Chondrocyte (in vitro differentiated cells): ENCODE results near the gene PRKAG2. TPM values are rescaled to one million over a fixed set of nuclear protein-coding genes. Genes with fewer than 3 reads are reported as not detected.

Experiments
- DNase-seq: peaks from one replicate; pipeline ENCODE4 v3.0.0; 2021; ENCODE audit warnings: mixed read lengths, low spot score
- H3K27ac Mint-ChIP-seq: one replicate; pipeline ENCODE4 v1.8.0; 2021; ENCODE audit warnings: mild to moderate bottlenecking, moderate library complexity, mixed read lengths; ENCODE audit not compliant: unreplicated experiment
- H3K27me3 Mint-ChIP-seq: 2 replicates; pipeline ENCODE4 v1.8.0; 2021; ENCODE audit warnings: low read depth, mixed read lengths
- H3K36me3 Mint-ChIP-seq: 2 replicates; pipeline ENCODE4 v1.8.0; 2021; ENCODE audit warnings: low read depth, mixed read lengths
- H3K4me1 Mint-ChIP-seq: 2 replicates; pipeline ENCODE4 v1.8.0; 2021; ENCODE audit warnings: low read depth, mild to moderate bottlenecking, mixed read lengths
- H3K4me3 Mint-ChIP-seq: one replicate; pipeline ENCODE4 v1.8.0; 2021; ENCODE audit warnings: mild to moderate bottlenecking, moderate library complexity, mixed read lengths; ENCODE audit not compliant: unreplicated experiment
- H3K9me3 Mint-ChIP-seq: 2 replicates; pipeline ENCODE4 v1.8.0; 2021; ENCODE audit warnings: low read depth, mixed read lengths
- CTCF ChIP-seq: fragments of 200-600 bp; sonication (generic); IDR thresholded peaks from 2 replicates; pipeline ENCODE4 v1.5.0; 2021; ENCODE audit warnings: antibody characterized with exemption, mild to moderate bottlenecking, moderate library complexity
- total RNA-seq: library from RNA; stranded (reverse); gene quantifications from 3 replicates; pipeline ENCODE4 v1.2.1, GENCODE V29; 2021

Gene PRKAG2
- total RNA-seq, 1 donor from 2014 or later = 35.4 TPM

DNA sequence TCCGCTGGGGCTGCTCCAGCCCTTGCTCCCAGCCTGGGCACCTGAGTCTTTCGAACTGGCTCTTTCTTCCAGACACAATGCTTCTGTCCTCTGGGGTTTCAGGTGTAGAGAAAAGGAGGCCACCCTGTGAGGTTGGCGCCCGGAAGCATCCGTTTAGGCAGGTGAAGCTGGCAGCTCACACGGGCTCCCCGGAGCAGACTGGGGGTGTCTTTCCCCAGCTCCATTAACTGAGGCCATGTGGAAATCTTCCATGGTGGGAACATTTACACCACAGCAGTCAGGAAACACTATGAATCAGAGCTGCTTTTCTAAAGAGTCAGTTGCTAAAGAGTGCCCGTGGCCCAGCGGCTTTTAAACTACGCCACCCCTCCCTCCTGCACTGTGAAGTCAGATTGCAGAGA is 29.2 kb downstream of the PRKAG2 start:
- no peak overlapping the region for H3K4me3 Mint-ChIP-seq
- no peak for TF ChIP-seq CTCF
- no peaks in the 10 kb centered on the region for H3K36me3 Mint-ChIP-seq
- peaks cover 8% of the 10 kb centered on the region for H3K27me3 Mint-ChIP-seq
- H3K9me3 Mint-ChIP-seq = no peaks in the 10 kb centered on the region
- H3K27ac Mint-ChIP-seq = no peak overlapping the region
- H3K4me1 Mint-ChIP-seq = peaks cover 20% of the 10 kb centered on the region
- peak; percentile 84 for DNase-seq

DNA sequence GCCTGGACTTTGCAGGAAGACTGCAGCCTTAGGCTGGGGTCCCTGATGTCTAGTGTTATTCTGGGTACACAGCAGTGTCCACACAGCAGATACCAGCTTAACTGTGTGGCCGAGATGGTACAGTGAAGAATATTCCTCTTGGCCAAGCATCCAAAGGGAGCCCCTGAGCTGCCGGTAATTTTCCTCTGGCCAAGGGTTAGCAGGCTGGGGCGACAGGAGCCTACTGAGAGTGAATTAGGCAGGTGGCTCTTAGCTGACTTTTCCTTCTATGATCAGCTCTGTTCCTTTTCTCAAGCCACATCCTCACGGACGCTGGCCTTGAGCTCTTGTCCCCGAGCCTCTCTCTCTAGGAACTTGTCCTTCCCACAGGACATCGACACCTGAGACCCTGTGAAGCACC is 29.8 kb downstream of the PRKAG2 start:
- no peak for TF ChIP-seq CTCF
- H3K4me3 Mint-ChIP-seq = no peak overlapping the region
- no peak overlapping the region for H3K27ac Mint-ChIP-seq
- no peaks in the 10 kb centered on the region for H3K9me3 Mint-ChIP-seq
- peaks cover 20% of the 10 kb centered on the region for H3K4me1 Mint-ChIP-seq
- peaks cover 8% of the 10 kb centered on the region for H3K27me3 Mint-ChIP-seq
- H3K36me3 Mint-ChIP-seq = no peaks in the 10 kb centered on the region
- no peak for DNase-seq

DNA sequence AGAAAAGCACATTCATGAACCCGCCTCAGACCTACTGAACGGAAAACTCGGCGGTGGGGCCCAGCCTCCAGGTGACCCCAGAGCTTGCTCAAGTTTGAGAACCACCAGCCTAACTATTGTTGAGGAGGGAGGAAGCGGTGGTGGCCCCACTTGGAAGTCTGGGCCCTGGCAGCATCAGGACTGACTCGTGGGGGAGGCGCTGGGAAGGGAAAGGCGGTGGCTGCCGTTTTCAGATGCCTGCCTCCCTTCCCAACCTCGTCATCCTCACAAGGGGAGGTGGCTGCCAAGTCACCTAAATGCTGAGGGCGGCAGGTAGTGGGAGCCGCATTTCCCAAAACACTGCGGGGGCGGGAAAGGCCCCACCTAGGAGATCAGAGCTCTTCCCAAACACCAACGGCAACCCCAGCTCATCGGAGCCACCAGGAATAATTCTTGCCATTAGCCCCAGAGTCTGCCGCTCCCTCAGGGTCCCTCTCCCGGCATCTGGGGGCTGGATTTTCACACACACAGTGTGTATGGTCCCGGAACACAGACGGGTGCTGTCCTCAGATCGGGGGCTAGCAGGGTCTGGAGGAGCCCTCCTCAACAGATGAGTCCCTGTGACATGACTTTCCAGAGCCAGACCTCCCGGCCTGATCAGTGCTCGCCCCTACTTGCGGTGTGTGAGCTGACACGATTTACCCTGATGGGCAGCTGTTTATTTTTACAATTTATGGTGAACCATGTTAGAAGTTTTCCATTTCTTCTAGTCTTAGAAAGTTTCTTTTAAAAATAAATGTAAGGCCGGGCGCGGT is 31.3 kb downstream of the PRKAG2 start:
- Mint-ChIP-seq H3K27ac (no peak overlapping the region), H3K36me3 (no peaks in the 10 kb centered on the region), H3K4me3 (no peak overlapping the region), H3K27me3 (no peaks in the 10 kb centered on the region), H3K9me3 (no peaks in the 10 kb centered on the region), H3K4me1 (peaks cover 20% of the 10 kb centered on the region)
- peak; percentile 64 for DNase-seq
- no peak for TF ChIP-seq CTCF

- TF ChIP-seq CTCF = no peak
- H3K36me3 Mint-ChIP-seq = no peaks in the 10 kb centered on the region
- H3K27me3 Mint-ChIP-seq = no peaks in the 10 kb centered on the region
- peak overlapping the region; percentile 93 for H3K27ac Mint-ChIP-seq
- DNase-seq = peak; percentile 54
- H3K4me1 Mint-ChIP-seq = peaks cover 20% of the 10 kb centered on the region
- no peaks in the 10 kb centered on the region for H3K9me3 Mint-ChIP-seq
- H3K4me3 Mint-ChIP-seq = no peak overlapping the region
These were observed 32.1 kb downstream of the PRKAG2 start for GRCh38 chr7:151844825-151845200.

DNA sequence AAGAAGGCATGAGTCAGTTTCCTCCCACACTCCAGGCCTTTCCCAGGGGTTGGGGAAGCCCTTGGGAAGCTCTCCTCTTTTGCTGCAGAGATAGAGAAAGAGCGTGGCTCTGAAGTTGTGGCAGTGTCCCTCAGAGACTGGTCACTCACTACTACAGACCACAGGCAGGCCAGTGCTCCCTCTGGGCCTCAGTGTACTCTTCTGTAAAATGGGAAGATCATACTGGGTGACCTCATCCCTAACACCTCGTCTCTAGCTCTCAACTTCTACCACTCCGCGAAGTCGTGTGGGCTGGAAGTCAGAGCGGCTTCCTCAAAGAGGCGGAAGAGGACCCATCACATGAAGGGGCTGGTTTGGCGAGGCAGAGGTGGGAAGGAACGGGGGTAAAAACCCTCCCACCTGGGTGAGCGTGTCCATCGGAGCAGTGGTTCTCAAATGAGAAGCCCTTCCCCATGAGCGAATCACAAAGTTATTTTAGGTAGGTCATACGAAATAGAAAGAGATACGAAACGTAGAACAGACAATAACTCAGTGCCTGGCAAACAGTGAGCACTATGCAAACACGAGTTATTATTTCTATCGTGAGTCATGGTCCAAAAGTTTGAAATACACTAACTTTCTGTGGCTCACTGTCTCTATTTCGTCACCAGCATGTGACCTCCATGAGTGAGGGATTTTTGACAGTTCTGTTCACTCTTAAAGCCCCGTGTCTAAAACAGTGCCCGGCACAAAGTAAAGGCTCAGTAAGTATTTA is 32.7 kb downstream of the PRKAG2 start:
- Mint-ChIP-seq H3K27me3 (no peaks in the 10 kb centered on the region), H3K9me3 (no peaks in the 10 kb centered on the region), H3K27ac (peak overlapping the region; percentile 93), H3K4me1 (peaks cover 20% of the 10 kb centered on the region), H3K36me3 (no peaks in the 10 kb centered on the region), H3K4me3 (no peak overlapping the region)
- DNase-seq = peak; percentile 33
- TF ChIP-seq CTCF = no peak
